GM23338 (cell line): Measurements from ENCODE around the gene HAL. TPM values are rescaled to one million over a fixed set of nuclear protein-coding genes. Genes with fewer than 3 reads are reported as not detected.

Experiments
- ATAC-seq: fragments of 200-7000 bp; cut with Tn5 transposase; 3 replicates; pipeline ENCODE4 v1.9.1; 2020
- DNase-seq: peaks from one replicate; pipeline ENCODE4 v3.0.0-alpha.2; 2015; ENCODE audit warnings: low spot score
- H2AFZ ChIP-seq: fragments of 200-600 bp; sonication (generic); 2 replicates; pipeline ENCODE4 v1.8.0; 2016; ENCODE audit warnings: antibody characterized with exemption, mild to moderate bottlenecking, moderate library complexity
- H3F3A ChIP-seq: fragments of 200-600 bp; sonication (generic); replicated peaks from 2 replicates; pipeline ENCODE4 v1.8.0; 2017; ENCODE audit warnings: antibody characterized with exemption, mixed run types, low read depth
- H3K27ac ChIP-seq: fragments of 200-600 bp; sonication (generic); 2 replicates; pipeline ENCODE4 v1.6.1; 2016; ENCODE audit warnings: low read depth
- H3K27me3 ChIP-seq: fragments of 200-600 bp; sonication (generic); 2 replicates; pipeline ENCODE4 v1.8.0; 2016; ENCODE audit warnings: mild to moderate bottlenecking, mixed run types, moderate library complexity; ENCODE audit not compliant: insufficient read depth
- H3K36me3 ChIP-seq: fragments of 200-600 bp; sonication (generic); 2 replicates; pipeline ENCODE4 v1.8.0; 2016; ENCODE audit warnings: mild to moderate bottlenecking; ENCODE audit not compliant: insufficient read depth
- H3K4me1 ChIP-seq: fragments of 200-600 bp; sonication (generic); 2 replicates; pipeline ENCODE4 v1.8.0; 2016; ENCODE audit warnings: mild to moderate bottlenecking, moderate library complexity; ENCODE audit not compliant: insufficient read depth
- H3K4me2 ChIP-seq: fragments of 200-600 bp; sonication (generic); 2 replicates; pipeline ENCODE4 v1.7.1; 2017; ENCODE audit warnings: mixed run types
- H3K4me3 ChIP-seq: fragments of 200-600 bp; sonication (generic); 2 replicates; pipeline ENCODE4 v1.6.1; 2016; ENCODE audit warnings: mixed run types
- H3K79me2 ChIP-seq: fragments of 200-600 bp; sonication (generic); replicated peaks from 2 replicates; pipeline ENCODE4 v1.8.0; 2017; ENCODE audit warnings: mild to moderate bottlenecking; ENCODE audit not compliant: insufficient read depth
- H3K9me2 ChIP-seq: fragments of 200-600 bp; sonication (generic); 2 replicates; pipeline ENCODE4 v1.8.0; 2017; ENCODE audit not compliant: insufficient read depth
- H4K20me1 ChIP-seq: fragments of 200-600 bp; sonication (generic); replicated peaks from 2 replicates; pipeline ENCODE4 v1.8.0; 2017; ENCODE audit warnings: mild to moderate bottlenecking; ENCODE audit not compliant: insufficient read depth
- H3K27ac Mint-ChIP-seq: 2 replicates; pipeline ENCODE4 v1.8.0; 2020; ENCODE audit warnings: inconsistent platforms, mild to moderate bottlenecking, moderate library complexity, mixed read lengths
- H3K27me3 Mint-ChIP-seq: 3 replicates; pipeline ENCODE4 v1.8.0; 2022; ENCODE audit warnings: low read depth, mild to moderate bottlenecking, moderate library complexity, mixed read lengths, inconsistent platforms; ENCODE audit not compliant: insufficient read depth, poor library complexity
- H3K36me3 Mint-ChIP-seq: 3 replicates; pipeline ENCODE4 v1.8.0; 2021; ENCODE audit warnings: low read depth, mild to moderate bottlenecking, inconsistent platforms, moderate library complexity, mixed read lengths
- H3K4me1 Mint-ChIP-seq: 3 replicates; pipeline ENCODE4 v1.8.0; 2020; ENCODE audit warnings: mild to moderate bottlenecking, inconsistent platforms, mixed read lengths
- H3K4me3 Mint-ChIP-seq: 3 replicates; pipeline ENCODE4 v1.8.0; 2021; ENCODE audit warnings: moderate library complexity, mild to moderate bottlenecking, inconsistent platforms, mixed read lengths
- H3K9me3 Mint-ChIP-seq: 3 replicates; pipeline ENCODE4 v1.8.0; 2020; ENCODE audit warnings: moderate library complexity, mild to moderate bottlenecking, inconsistent platforms, mixed read lengths
- CREB1 ChIP-seq: fragments of 250-450 bp; sonication (Bioruptor Pico); IDR thresholded peaks from 2 replicates; pipeline ENCODE4 v1.5.0; 2020; ENCODE audit warnings: low read depth, mild to moderate bottlenecking, moderate library complexity
- ETS1 ChIP-seq: IDR thresholded peaks from 2 replicates; pipeline ENCODE4 v1.6.1; 2016; ENCODE audit warnings: antibody characterized with exemption
- EZH2 ChIP-seq: fragments of 200-600 bp; sonication (generic); IDR thresholded peaks from one replicate; pipeline ENCODE4 v1.8.0; 2017; ENCODE audit warnings: antibody characterized with exemption, mild to moderate bottlenecking, low read depth; ENCODE audit not compliant: unreplicated experiment
- EZH2phosphoT487 ChIP-seq: fragments of 200-600 bp; sonication (generic); IDR thresholded peaks from one replicate; pipeline ENCODE4 v1.8.1; 2018; ENCODE audit warnings: antibody characterized with exemption; ENCODE audit not compliant: unreplicated experiment
- JUNB ChIP-seq: IDR thresholded peaks from one replicate; pipeline ENCODE4 v1.6.1; 2016; ENCODE audit warnings: antibody characterized with exemption; ENCODE audit not compliant: unreplicated experiment
- NANOG ChIP-seq: IDR thresholded peaks from 2 replicates; pipeline ENCODE4 v1.6.1; 2016; ENCODE audit warnings: antibody characterized with exemption, borderline replicate concordance
- POLR2AphosphoS5 ChIP-seq: IDR thresholded peaks from 2 replicates; pipeline ENCODE4 v1.6.1; 2016; ENCODE audit warnings: antibody characterized with exemption, low read depth
- REST ChIP-seq: IDR thresholded peaks from one replicate; pipeline ENCODE4 v1.6.1; 2018; ENCODE audit warnings: antibody characterized with exemption; ENCODE audit not compliant: unreplicated experiment
- ZNF114 ChIP-seq: fragments of 250-450 bp; sonication (Bioruptor Pico); IDR thresholded peaks from 2 replicates; pipeline ENCODE4 v1.5.0; 2020; ENCODE audit warnings: mild to moderate bottlenecking, moderate library complexity
- ZNF331 ChIP-seq: fragments of 250-450 bp; sonication (Bioruptor Pico); IDR thresholded peaks from 2 replicates; pipeline ENCODE4 v1.5.0; 2020; ENCODE audit warnings: low read depth, mild to moderate bottlenecking, moderate library complexity
- ZNF462 ChIP-seq: fragments of 250-450 bp; sonication (Bioruptor Pico); IDR thresholded peaks from 2 replicates; pipeline ENCODE4 v1.5.0; 2020; ENCODE audit warnings: mild to moderate bottlenecking, moderate library complexity
- polyA plus RNA-seq: library from polyadenylated mRNA; unstranded; fragments of >200 nt; fragmentation: Nextera tagmentation; extraction: Ambion mirVana; gene quantifications from 2 replicates; pipeline ENCODE4 v1.2.1, GENCODE V29; 2016
- total RNA-seq: library from RNA; depleted of rRNA; stranded (reverse); fragments of >200 nt; shearing (Covaris generic); gene quantifications from 2 replicates; pipeline ENCODE4 v1.2.3, GENCODE V29; 2014

The HAL gene
- total and polyA plus RNA-seq, 2 experiments from 2014 or later, result 0.17 to 0.24 TPM

- no peak for TF ChIP-seq ETS1
These were observed 38.6 kb upstream of the HAL start (continued) for GRCh38 chr12:96034621-96035282.

GRCh38 chr12:96033549-96034389 lies 37.6 kb upstream of the HAL start:
- Mint-ChIP-seq H3K9me3 (no peaks in the 10 kb centered on the region), H3K27me3 (no peaks in the 10 kb centered on the region), H3K36me3 (no peaks in the 10 kb centered on the region), H3K4me3 (no peak overlapping the region; the same call in 2 of the 3 replicates), H3K27ac (no peak overlapping the region), H3K4me1 (peaks cover 2% of the 10 kb centered on the region; the same call in 1 of the 3 replicates)
- no peak overlapping the region for H2AFZ ChIP-seq
- ATAC-seq, result no peak
- no peak overlapping the region for H3K27ac ChIP-seq
- peaks cover 10% of the 10 kb centered on the region for H3K4me1 ChIP-seq
- H3K27me3 ChIP-seq, result no peaks in the 10 kb centered on the region
- DNase-seq, result no peak
- H3K36me3 ChIP-seq, result no peaks in the 10 kb centered on the region
- no peaks in the 10 kb centered on the region for H3F3A ChIP-seq
- H3K9me2 ChIP-seq, result no peaks in the 10 kb centered on the region
- H3K4me2 ChIP-seq, result peak overlapping the region; percentile 84
- H3K4me3 ChIP-seq, result peak overlapping the region; percentile 90
- 0 out of 2 replicates have a peak, but pooled peaks cover 3% of the 10 kb centered on the region for H4K20me1 ChIP-seq
- H3K79me2 ChIP-seq, result peaks cover 58% of the 10 kb centered on the region
- TF ChIP-seq CREB1 (CRISPR knock-in tag) (no peak), ZNF462 (CRISPR knock-in tag) (no peak), EZH2 (no peak), ETS1 (no peak), POLR2AphosphoS5 (no peak), ZNF331 (no peak), ZNF114 (no peak), JUNB (no peak), NANOG (no peak), EZH2phosphoT487 (no peak), REST (no peak)
